ENCODE measurements around the gene SAP30BP. TPM values are rescaled to one million over a fixed set of nuclear protein-coding genes. Genes with fewer than 3 reads are reported as not detected.

Gene SAP30BP
- total RNA-seq, 1 donor from 2014 or later = 59.9 TPM

DNA sequence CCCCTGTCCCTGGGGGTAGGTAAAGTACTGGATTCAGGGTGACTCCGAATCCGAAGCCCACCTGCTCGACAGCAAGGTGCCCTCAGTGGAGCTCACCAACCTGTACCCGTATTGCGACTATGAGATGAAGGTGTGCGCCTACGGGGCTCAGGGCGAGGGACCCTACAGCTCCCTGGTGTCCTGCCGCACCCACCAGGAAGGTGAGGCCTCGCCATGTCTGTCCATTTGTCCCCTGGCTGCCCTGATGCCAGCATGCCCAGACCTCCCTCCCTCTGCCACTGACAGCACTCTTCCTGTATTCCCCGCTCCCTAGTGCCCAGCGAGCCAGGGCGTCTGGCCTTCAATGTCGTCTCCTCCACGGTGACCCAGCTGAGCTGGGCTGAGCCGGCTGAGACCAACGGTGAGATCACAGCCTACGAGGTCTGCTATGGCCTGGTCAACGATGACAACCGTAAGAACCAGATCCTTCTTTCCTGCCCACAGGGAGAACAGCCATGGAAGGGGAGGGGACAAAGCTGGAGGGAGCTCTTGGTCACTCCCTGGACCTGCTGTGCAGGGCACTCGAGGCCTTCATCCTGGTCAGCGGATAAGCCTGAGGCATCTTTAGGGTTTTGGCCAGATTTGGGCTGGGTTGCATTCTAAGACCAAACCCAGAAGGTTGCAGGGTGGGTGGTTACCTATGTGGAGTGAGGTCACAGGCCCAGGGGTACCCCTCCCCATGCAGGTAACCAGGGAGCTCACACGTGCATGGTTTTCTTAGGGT lies 83.7 kb downstream of the SAP30BP start:
- Mint-ChIP-seq H3K36me3 (ENCODE audit: low read depth) (no peaks in the 10 kb centered on the region), H3K27me3 (ENCODE audit: low read depth) (no peaks in the 10 kb centered on the region), H3K4me3 (ENCODE audit: unreplicated experiment) (no peak overlapping the region), H3K27ac (ENCODE audit: unreplicated experiment) (peak overlapping the region; percentile 41), H3K9me3 (ENCODE audit: low read depth) (no peaks in the 10 kb centered on the region), H3K4me1 (ENCODE audit: low read depth) (peaks cover 19% of the 10 kb centered on the region)
- TF ChIP-seq, protein P1, sequence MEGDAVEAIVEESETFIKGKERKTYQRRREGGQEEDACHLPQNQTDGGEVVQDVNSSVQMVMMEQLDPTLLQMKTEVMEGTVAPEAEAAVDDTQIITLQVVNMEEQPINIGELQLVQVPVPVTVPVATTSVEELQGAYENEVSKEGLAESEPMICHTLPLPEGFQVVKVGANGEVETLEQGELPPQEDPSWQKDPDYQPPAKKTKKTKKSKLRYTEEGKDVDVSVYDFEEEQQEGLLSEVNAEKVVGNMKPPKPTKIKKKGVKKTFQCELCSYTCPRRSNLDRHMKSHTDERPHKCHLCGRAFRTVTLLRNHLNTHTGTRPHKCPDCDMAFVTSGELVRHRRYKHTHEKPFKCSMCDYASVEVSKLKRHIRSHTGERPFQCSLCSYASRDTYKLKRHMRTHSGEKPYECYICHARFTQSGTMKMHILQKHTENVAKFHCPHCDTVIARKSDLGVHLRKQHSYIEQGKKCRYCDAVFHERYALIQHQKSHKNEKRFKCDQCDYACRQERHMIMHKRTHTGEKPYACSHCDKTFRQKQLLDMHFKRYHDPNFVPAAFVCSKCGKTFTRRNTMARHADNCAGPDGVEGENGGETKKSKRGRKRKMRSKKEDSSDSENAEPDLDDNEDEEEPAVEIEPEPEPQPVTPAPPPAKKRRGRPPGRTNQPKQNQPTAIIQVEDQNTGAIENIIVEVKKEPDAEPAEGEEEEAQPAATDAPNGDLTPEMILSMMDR (IDR thresholded peaks at IDR 0.05) = no peak
- no peak for DNase-seq (ENCODE audit: low spot score)

GRCh38 chr17:75751676-75752404 lies 84.7 kb downstream of the SAP30BP start:
- TF ChIP-seq, protein P1 (IDR thresholded peaks at IDR 0.05) = no peak
- peaks cover 19% of the 10 kb centered on the region for H3K4me1 Mint-ChIP-seq (ENCODE audit: low read depth)
- no peak for DNase-seq (ENCODE audit: low spot score)
- H3K4me3 Mint-ChIP-seq (ENCODE audit: unreplicated experiment) = no peak overlapping the region
- H3K27ac Mint-ChIP-seq (ENCODE audit: unreplicated experiment) = no peak overlapping the region
- H3K27me3 Mint-ChIP-seq (ENCODE audit: low read depth) = no peaks in the 10 kb centered on the region
- H3K36me3 Mint-ChIP-seq (ENCODE audit: low read depth) = no peaks in the 10 kb centered on the region
- no peaks in the 10 kb centered on the region for H3K9me3 Mint-ChIP-seq (ENCODE audit: low read depth)

DNA sequence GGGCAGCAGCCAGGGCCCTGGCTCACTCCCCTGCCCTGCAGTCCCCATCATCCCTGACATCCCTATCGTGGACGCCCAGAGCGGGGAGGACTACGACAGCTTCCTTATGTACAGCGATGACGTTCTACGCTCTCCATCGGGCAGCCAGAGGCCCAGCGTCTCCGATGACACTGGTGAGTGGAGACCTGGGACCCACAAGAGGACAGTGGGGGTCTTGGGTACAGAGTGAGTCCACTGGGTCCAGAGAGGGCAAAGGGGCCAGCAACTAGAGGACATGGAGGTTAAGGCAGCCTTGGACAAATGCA lies 85.2 kb downstream of the SAP30BP start:
- Mint-ChIP-seq H3K27ac (ENCODE audit: unreplicated experiment) (no peak overlapping the region), H3K36me3 (ENCODE audit: low read depth) (no peaks in the 10 kb centered on the region)

DNA sequence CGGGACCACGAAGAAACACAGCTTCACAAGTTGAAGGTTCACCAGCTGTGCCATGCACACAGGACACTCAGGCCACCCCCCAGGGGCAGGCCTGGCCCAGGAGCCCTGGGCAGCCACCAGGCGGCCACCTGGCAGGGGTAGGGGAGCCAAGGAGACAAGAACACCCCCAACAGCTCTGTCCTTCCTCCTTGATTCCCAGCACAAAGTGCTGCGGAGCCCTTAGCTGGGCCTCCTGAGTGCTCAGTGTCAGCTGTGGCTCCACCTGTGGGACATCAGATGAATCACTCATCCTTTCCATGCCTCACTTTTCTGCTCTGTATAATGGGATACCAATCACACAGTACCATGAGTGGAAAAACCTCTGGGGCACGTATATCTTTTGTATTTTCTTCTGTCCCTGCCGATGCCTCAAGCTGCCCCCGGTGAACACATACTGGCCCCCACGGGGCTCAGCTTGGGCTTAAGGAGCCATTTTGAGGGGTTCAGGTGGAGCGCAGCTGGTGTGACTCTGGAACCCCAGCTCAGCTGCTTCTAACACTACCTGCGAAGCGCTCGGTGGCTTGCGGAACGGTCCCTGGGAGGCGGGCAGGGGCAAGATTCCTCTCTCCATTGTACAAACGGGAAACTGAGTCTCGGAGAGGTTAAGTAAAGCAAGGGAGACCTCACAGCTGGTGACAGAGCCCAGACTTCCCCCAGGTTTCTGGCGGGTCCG lies 85.8 kb downstream of the SAP30BP start:
- Mint-ChIP-seq H3K27me3 (ENCODE audit: low read depth) (no peaks in the 10 kb centered on the region), H3K4me3 (ENCODE audit: unreplicated experiment) (peak overlapping the region; percentile 28), H3K9me3 (ENCODE audit: low read depth) (no peaks in the 10 kb centered on the region), H3K36me3 (ENCODE audit: low read depth) (no peaks in the 10 kb centered on the region), H3K27ac (ENCODE audit: unreplicated experiment) (no peak overlapping the region), H3K4me1 (ENCODE audit: low read depth) (peaks cover 14% of the 10 kb centered on the region)
- DNase-seq (ENCODE audit: low spot score) = no peak
- TF ChIP-seq, protein P1 (IDR thresholded peaks at IDR 0.05) = no peak

More for the DNA sequence above, 85.2 kb downstream of the SAP30BP start:
- Mint-ChIP-seq H3K27me3 (ENCODE audit: low read depth) (no peaks in the 10 kb centered on the region), H3K9me3 (ENCODE audit: low read depth) (no peaks in the 10 kb centered on the region), H3K4me3 (ENCODE audit: unreplicated experiment) (no peak overlapping the region), H3K4me1 (ENCODE audit: low read depth) (peaks cover 19% of the 10 kb centered on the region)
- TF ChIP-seq, protein P1 (IDR thresholded peaks at IDR 0.05) = no peak
- DNase-seq (ENCODE audit: low spot score) = no peak
